ENCODE results near the gene ERCC4. TPM values are rescaled to one million over a fixed set of nuclear protein-coding genes. Genes with fewer than 3 reads are reported as not detected.

Gene ERCC4
- total RNA-seq, 1 experiment from 2014 or later, result 23.4 TPM

DNA sequence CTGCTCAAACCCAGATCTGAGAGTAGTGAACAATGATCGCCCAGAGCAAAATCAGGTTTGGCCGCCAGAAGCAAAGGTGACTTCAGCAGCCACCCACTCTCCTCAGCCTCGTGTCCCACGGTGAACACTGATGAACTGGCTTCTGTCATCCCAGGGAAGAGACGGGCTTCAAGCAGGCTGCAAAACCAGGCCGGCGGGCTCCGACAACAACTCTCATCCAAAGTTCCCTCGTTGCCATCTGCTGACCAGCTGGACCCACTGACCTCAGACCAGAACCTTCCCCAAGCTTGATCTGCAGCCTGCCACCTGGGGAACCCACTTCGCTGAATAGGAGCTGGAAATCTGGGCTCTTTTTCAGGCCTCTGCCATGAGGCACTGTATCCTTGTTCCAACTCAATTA, 81.6 kb downstream of the ERCC4 start:
- no peaks in the 10 kb centered on the region for H3K9me3 ChIP-seq (ENCODE audit: control insufficient read depth, insufficient read depth, low read depth, low read length)
- peaks cover 20% of the 10 kb centered on the region for H3K4me1 ChIP-seq (ENCODE audit: control insufficient read depth, insufficient read depth, low read length)
- no peak overlapping the region for H3K4me3 ChIP-seq (ENCODE audit: low read depth in 2 of 2, low read length in 2 of 2)
- DNase-seq (ENCODE audit: low read depth, low spot score), result no peak
- no TSS peak for BruUV-seq (replicated peaks)
- no peak overlapping the region for H3K27ac ChIP-seq (ENCODE audit: low read length)
- TF ChIP-seq POLR2AphosphoS5 (IDR thresholded peaks at IDR 0.05; ENCODE audit: low read depth, low read length), result no peak
- TF ChIP-seq, protein P1, sequence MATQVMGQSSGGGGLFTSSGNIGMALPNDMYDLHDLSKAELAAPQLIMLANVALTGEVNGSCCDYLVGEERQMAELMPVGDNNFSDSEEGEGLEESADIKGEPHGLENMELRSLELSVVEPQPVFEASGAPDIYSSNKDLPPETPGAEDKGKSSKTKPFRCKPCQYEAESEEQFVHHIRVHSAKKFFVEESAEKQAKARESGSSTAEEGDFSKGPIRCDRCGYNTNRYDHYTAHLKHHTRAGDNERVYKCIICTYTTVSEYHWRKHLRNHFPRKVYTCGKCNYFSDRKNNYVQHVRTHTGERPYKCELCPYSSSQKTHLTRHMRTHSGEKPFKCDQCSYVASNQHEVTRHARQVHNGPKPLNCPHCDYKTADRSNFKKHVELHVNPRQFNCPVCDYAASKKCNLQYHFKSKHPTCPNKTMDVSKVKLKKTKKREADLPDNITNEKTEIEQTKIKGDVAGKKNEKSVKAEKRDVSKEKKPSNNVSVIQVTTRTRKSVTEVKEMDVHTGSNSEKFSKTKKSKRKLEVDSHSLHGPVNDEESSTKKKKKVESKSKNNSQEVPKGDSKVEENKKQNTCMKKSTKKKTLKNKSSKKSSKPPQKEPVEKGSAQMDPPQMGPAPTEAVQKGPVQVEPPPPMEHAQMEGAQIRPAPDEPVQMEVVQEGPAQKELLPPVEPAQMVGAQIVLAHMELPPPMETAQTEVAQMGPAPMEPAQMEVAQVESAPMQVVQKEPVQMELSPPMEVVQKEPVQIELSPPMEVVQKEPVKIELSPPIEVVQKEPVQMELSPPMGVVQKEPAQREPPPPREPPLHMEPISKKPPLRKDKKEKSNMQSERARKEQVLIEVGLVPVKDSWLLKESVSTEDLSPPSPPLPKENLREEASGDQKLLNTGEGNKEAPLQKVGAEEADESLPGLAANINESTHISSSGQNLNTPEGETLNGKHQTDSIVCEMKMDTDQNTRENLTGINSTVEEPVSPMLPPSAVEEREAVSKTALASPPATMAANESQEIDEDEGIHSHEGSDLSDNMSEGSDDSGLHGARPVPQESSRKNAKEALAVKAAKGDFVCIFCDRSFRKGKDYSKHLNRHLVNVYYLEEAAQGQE (IDR thresholded peaks at IDR 0.05; ENCODE audit: insufficient read depth in 1 of 2, low read depth in 2 of 2, low read length in 1 of 2), result no peak
- TF ChIP-seq, protein P2, sequence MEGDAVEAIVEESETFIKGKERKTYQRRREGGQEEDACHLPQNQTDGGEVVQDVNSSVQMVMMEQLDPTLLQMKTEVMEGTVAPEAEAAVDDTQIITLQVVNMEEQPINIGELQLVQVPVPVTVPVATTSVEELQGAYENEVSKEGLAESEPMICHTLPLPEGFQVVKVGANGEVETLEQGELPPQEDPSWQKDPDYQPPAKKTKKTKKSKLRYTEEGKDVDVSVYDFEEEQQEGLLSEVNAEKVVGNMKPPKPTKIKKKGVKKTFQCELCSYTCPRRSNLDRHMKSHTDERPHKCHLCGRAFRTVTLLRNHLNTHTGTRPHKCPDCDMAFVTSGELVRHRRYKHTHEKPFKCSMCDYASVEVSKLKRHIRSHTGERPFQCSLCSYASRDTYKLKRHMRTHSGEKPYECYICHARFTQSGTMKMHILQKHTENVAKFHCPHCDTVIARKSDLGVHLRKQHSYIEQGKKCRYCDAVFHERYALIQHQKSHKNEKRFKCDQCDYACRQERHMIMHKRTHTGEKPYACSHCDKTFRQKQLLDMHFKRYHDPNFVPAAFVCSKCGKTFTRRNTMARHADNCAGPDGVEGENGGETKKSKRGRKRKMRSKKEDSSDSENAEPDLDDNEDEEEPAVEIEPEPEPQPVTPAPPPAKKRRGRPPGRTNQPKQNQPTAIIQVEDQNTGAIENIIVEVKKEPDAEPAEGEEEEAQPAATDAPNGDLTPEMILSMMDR (IDR thresholded peaks at IDR 0.05), result no peak
- no peak for TF ChIP-seq TCF7L2 (IDR thresholded peaks at IDR 0.05; ENCODE audit: low read depth, low read length)
- TF ChIP-seq SIN3A (IDR thresholded peaks at IDR 0.05; ENCODE audit: borderline replicate concordance, insufficient read depth, low read depth, low read length), result no peak
- CTCF ChIA-PET, result no interaction called here
- in situ Hi-C loops (cut with HindIII; ENCODE audit: low pct_unique_long_range_greater_than_20kb, low sequenced_read_pairs), result no loop called here
- no peak for ATAC-seq
- no peaks in the 10 kb centered on the region for H3K36me3 ChIP-seq (ENCODE audit: control insufficient read depth, insufficient read depth, low read length)
- intact Hi-C loops (cut with micrococcal nuclease; ENCODE audit: unreplicated experiment), result no loop called here
- no peaks in the 10 kb centered on the region for H3K27me3 ChIP-seq (ENCODE audit: control insufficient read depth, insufficient read depth, low read length)
- POLR2A ChIA-PET, result interaction anchor here (0.6 kb wide), 1 partner anchor 17 kb away, joined by 3 read pairs; no protein-coding TSS in a partner anchor

Other genes starting within 250 kb of the ERCC4 start
- gene MRTFB, start 151.2 kb downstream of the ERCC4 start, total RNA-seq (2021; ENCODE audit: unreplicated experiment), result 90.5 TPM

Measured in Panc1 (cell line).